Brain microvascular endothelial cell (primary cell): ENCODE data around the gene PRKN.

Experiments used
- DNase-seq: peaks from one replicate; pipeline ENCODE4 v3.0.0-alpha.2; 2020
- H3K27ac ChIP-seq: fragments of 250-450 bp; sonication (Bioruptor Pico); 2 replicates; pipeline ENCODE4 v1.5.1; 2020; ENCODE audit warnings: mild to moderate bottlenecking, moderate library complexity
- H3K27me3 ChIP-seq: fragments of 250-450 bp; sonication (Bioruptor Pico); replicated peaks from 2 replicates; pipeline ENCODE4 v1.5.1; 2020; ENCODE audit warnings: mild to moderate bottlenecking
- H3K36me3 ChIP-seq: fragments of 250-450 bp; sonication (Bioruptor Pico); replicated peaks from 2 replicates; pipeline ENCODE4 v1.5.1; 2020; ENCODE audit warnings: mild to moderate bottlenecking
- H3K4me3 ChIP-seq: 2 replicates; pipeline ENCODE4 v1.5.1; 2011; ENCODE audit warnings: low read depth, mild to moderate bottlenecking, control low read depth, low read length, moderate library complexity
- in situ Hi-C: cut with HindIII; loops from 2 replicates; pipeline ENCODE4 v1.10.0; 2017; ENCODE audit warnings: low sequenced_read_pairs, low pct_ligation_motif_present
- TF ChIP-seq, protein P1 (sequence below): IDR thresholded peaks from 2 replicates; pipeline ENCODE4 v1.5.1; 2011; ENCODE audit warnings: low read depth, mild to moderate bottlenecking, moderate library complexity, low read length, control low read depth, inconsistent platforms; ENCODE audit errors: missing control alignments

The PRKN gene

DNA sequence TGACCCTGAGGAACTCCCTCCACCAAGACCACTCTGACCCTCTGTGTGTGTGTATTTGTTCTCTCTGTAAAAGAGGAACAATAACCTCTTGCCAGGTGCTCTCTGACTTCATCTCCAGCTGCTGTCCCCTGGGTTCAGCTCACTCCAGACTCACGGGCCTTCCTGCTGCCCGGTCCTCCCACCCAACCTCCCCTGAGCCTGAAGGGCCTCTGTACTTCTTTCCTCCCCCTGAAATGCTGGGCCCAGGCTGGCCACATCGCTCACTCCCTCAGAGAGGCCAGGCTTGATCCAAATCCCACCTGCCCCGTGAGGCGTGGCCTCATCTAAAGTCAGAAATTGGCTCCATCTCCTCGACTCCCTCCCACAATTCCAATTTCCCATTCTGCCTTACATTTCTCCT, 202.4 kb downstream of the PRKN start:
- Histone ChIP-seq H3K36me3 (no peaks in the 10 kb centered on the region), H3K4me3 (no peak overlapping the region), H3K27me3 (no peaks in the 10 kb centered on the region), H3K27ac (no peak overlapping the region)
- in situ Hi-C loops: no loop called here
- TF ChIP-seq, protein P1, sequence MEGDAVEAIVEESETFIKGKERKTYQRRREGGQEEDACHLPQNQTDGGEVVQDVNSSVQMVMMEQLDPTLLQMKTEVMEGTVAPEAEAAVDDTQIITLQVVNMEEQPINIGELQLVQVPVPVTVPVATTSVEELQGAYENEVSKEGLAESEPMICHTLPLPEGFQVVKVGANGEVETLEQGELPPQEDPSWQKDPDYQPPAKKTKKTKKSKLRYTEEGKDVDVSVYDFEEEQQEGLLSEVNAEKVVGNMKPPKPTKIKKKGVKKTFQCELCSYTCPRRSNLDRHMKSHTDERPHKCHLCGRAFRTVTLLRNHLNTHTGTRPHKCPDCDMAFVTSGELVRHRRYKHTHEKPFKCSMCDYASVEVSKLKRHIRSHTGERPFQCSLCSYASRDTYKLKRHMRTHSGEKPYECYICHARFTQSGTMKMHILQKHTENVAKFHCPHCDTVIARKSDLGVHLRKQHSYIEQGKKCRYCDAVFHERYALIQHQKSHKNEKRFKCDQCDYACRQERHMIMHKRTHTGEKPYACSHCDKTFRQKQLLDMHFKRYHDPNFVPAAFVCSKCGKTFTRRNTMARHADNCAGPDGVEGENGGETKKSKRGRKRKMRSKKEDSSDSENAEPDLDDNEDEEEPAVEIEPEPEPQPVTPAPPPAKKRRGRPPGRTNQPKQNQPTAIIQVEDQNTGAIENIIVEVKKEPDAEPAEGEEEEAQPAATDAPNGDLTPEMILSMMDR: no peak
- DNase-seq: no peak

DNA sequence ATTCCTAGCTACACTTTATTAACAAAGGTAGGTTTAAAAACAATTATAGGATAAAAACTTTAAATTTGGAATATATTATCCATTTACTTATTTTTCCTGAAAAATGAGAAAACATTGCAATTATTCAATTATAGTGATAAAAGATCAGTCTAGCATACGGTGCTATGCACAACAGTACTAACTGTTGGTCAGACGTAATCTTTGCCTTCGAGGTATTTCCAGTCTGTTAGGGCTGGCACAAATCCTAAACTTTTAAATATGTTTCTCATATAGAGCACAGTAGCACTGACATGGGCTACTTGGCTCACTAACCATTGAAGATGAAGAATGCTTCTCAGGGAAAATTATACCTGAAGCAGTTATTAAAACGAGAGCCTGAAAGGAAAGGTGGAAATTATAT, 214.8 kb downstream of the PRKN start:
- Histone ChIP-seq H3K36me3 (no peaks in the 10 kb centered on the region), H3K4me3 (no peak overlapping the region), H3K27me3 (no peaks in the 10 kb centered on the region), H3K27ac (no peak overlapping the region)
- TF ChIP-seq, protein P1: no peak
- DNase-seq: no peak
- in situ Hi-C loops: no loop called here

DNA sequence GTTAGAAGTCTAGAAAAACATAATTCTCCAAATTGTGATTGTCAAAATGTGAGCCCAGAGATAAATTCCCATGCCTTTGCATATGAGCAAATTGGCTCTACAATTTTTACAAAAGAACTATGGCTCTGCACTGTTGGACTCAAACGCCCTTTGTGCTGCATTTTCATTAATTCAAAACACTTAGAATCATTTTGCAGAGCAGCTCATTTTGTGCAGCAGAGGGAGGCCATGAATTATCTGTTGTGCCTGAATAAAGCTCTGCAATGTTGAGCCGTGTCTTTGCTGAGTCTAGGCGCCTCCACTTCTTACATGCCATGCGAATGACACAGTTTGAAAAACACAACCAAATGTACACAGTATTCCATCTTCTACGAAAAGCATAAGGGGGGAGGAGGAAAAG, 230.2 kb downstream of the PRKN start:
- Histone ChIP-seq H3K27ac (no peak overlapping the region), H3K4me3 (no peak overlapping the region), H3K36me3 (no peaks in the 10 kb centered on the region), H3K27me3 (no peaks in the 10 kb centered on the region)
- in situ Hi-C loops: no loop called here
- TF ChIP-seq, protein P1: no peak
- no peak for DNase-seq

DNA sequence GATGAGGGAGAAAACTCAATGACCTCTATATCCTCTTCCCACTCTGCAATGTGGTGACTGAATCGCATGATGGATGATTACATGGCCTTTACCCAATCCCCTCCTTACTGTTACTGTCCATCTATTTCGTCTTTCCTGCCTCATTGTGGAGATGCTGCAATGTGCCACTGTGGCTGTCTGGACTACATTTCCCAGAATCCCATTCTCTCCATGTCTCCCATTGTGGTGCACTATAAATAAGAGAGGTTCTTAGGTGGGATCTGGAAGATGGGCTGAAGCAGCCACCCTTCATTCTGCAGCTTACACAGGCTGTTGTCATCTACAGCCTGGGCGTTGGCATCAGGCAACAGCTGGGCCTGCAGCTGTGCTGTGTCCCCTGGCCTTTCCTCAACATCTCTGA, 233.6 kb downstream of the PRKN start:
- no peak overlapping the region for H3K27ac ChIP-seq
- in situ Hi-C loops: no loop called here
- TF ChIP-seq, protein P1: no peak

DNA sequence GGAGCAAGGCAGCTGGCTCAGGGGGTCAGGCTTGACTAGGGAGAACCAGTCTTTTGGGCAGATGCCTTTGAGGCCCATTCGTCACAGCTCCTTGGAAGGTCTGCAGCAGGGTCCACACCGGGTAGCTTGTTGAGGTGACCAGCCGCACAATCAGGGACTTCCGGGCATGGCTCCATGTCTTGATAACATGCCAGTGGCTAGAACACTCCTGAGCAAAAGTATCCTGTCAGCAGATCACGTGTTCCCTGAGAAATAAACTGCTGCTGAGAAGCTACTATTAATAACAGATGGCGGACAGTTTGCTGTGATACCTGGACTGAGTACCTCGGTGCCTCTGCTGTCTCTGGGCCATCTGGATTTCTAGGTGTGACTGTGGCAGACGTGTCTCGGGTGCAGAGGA, 235.9 kb downstream of the PRKN start:
- H3K36me3 ChIP-seq: no peaks in the 10 kb centered on the region
- TF ChIP-seq, protein P1: no peak
- in situ Hi-C loops: no loop called here

More for the DNA sequence above, 233.6 kb downstream of the PRKN start:
- no peak overlapping the region for H3K4me3 ChIP-seq
- no peak for DNase-seq
- H3K27me3 ChIP-seq: no peaks in the 10 kb centered on the region
- no peaks in the 10 kb centered on the region for H3K36me3 ChIP-seq

More for the DNA sequence above, 235.9 kb downstream of the PRKN start:
- Histone ChIP-seq H3K27ac (no peak overlapping the region), H3K4me3 (no peak overlapping the region), H3K27me3 (no peaks in the 10 kb centered on the region)
- DNase-seq: no peak
